ENCODE measurements around the gene MEGF6.

The MEGF6 gene

GRCh38 chr1:3632716-3633343, 21.5 kb upstream of the MEGF6 start:
- H3K4me3 ChIP-seq (replicated peaks in 1 of 2; ENCODE audit: low read depth in 2 of 2, low read length in 2 of 2): no peak overlapping the region
- no peak for DNase-seq (ENCODE audit: low read depth in 2 of 2)
- no peak for TF ChIP-seq CTCF (IDR thresholded peaks at IDR 0.05; ENCODE audit: low read depth, low read length)

DNA sequence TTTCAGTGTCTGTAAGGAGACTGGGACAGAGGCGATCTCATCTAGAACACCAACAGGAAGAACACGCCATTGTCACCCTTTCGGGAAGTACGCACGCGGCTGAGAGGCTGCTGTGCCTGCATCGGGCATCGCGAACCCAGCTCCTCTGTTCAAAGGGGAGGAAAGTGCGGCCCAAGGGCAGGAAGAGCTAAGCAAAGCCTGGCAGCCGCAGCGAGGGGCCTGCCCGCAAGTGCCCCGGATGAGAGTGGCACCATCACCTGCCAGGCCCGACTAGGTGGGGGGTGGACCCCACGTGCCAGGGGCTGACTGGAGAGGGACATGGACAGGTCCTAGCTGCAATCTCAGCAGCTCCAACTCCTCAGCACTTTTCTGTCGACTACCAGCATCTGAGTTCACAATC, 21.0 kb upstream of the MEGF6 start:
- no peak for DNase-seq (ENCODE audit: low read depth in 2 of 2)
- H3K4me3 ChIP-seq (replicated peaks in 1 of 2; ENCODE audit: low read depth in 2 of 2, low read length in 2 of 2): no peak overlapping the region
- no peak for TF ChIP-seq CTCF (IDR thresholded peaks at IDR 0.05; ENCODE audit: low read depth, low read length)

- no peak for TF ChIP-seq CTCF (IDR thresholded peaks at IDR 0.05; ENCODE audit: low read depth, low read length)
- no peak overlapping the region for H3K4me3 ChIP-seq (replicated peaks in 1 of 2; ENCODE audit: low read depth in 2 of 2, low read length in 2 of 2)
- DNase-seq (ENCODE audit: low read depth in 2 of 2): no peak
Observed at GRCh38 chr1:3631320-3632260, 20.3 kb upstream of the MEGF6 start.

- no peak for TF ChIP-seq CTCF (IDR thresholded peaks at IDR 0.05; ENCODE audit: low read depth, low read length)
- DNase-seq (ENCODE audit: low read depth in 2 of 2): no peak
- no peak overlapping the region for H3K4me3 ChIP-seq (replicated peaks in 1 of 2; ENCODE audit: low read depth in 2 of 2, low read length in 2 of 2)
Observed at GRCh38 chr1:3630914-3631313, 19.6 kb upstream of the MEGF6 start.

- no peak for DNase-seq (ENCODE audit: low read depth in 2 of 2)
- TF ChIP-seq CTCF (IDR thresholded peaks at IDR 0.05; ENCODE audit: low read depth, low read length): no peak
- no peak overlapping the region for H3K4me3 ChIP-seq (replicated peaks in 1 of 2; ENCODE audit: low read depth in 2 of 2, low read length in 2 of 2)
Observed at GRCh38 chr1:3630161-3630611, 18.9 kb upstream of the MEGF6 start.

GRCh38 chr1:3629561-3630160, 18.4 kb upstream of the MEGF6 start:
- DNase-seq (ENCODE audit: low read depth in 2 of 2): no peak
- TF ChIP-seq CTCF (IDR thresholded peaks at IDR 0.05; ENCODE audit: low read depth, low read length): no peak

More at GRCh38 chr1:3629561-3630160, 18.4 kb upstream of the MEGF6 start:
- no peak overlapping the region for H3K4me3 ChIP-seq (replicated peaks in 1 of 2; ENCODE audit: low read depth in 2 of 2, low read length in 2 of 2)
